H9 (cell line): ENCODE results near the gene DES. TPM values are rescaled to one million over a fixed set of nuclear protein-coding genes. Genes with fewer than 3 reads are reported as not detected.

ENCODE experiments used
- DNase-seq: peaks from one replicate; pipeline ENCODE4 v3.0.0-alpha.2; 2017
- H2AFZ ChIP-seq: one replicate; pipeline ENCODE4 v1.6.1; 2013; ENCODE audit warnings: mild to moderate bottlenecking, low read length, control low read depth, moderate library complexity
- H2AK5ac ChIP-seq: 2 replicates; pipeline ENCODE4 v1.6.1; 2013; ENCODE audit warnings: low read length, control low read depth, mixed read lengths; ENCODE audit not compliant: insufficient read length
- H2BK120ac ChIP-seq: one replicate; pipeline ENCODE4 v1.6.1; 2013; ENCODE audit warnings: low read depth, mild to moderate bottlenecking, low read length, control low read depth, inconsistent platforms; ENCODE audit not compliant: poor library complexity, severe bottlenecking
- H2BK12ac ChIP-seq: 2 replicates; pipeline ENCODE4 v1.6.1; 2013; ENCODE audit warnings: low read length, control low read depth, mixed read lengths, low read depth; ENCODE audit not compliant: insufficient read length
- H2BK15ac ChIP-seq: 2 replicates; pipeline ENCODE4 v1.6.1; 2013; ENCODE audit warnings: low read depth, low read length, control low read depth
- H2BK20ac ChIP-seq: one replicate; pipeline ENCODE4 v1.6.1; 2013; ENCODE audit warnings: low read depth, mild to moderate bottlenecking, low read length, control low read depth, inconsistent platforms; ENCODE audit not compliant: poor library complexity, severe bottlenecking
- H2BK5ac ChIP-seq: 2 replicates; pipeline ENCODE4 v1.6.1; 2013; ENCODE audit warnings: low read length, control low read depth, mixed read lengths; ENCODE audit not compliant: insufficient read length
- H3K14ac ChIP-seq: 2 replicates; pipeline ENCODE4 v1.6.1; 2013; ENCODE audit warnings: low read length, control low read depth; ENCODE audit not compliant: insufficient read depth
- H3K18ac ChIP-seq: 2 replicates; pipeline ENCODE4 v1.6.1; 2013; ENCODE audit warnings: low read depth, mild to moderate bottlenecking, mixed read lengths, low read length, control low read depth; ENCODE audit not compliant: insufficient read length
- H3K23ac ChIP-seq: 2 replicates; pipeline ENCODE4 v1.6.1; 2013; ENCODE audit warnings: low read length, control low read depth, mixed read lengths, low read depth; ENCODE audit not compliant: insufficient read length
- H3K23me2 ChIP-seq: 2 replicates; pipeline ENCODE4 v1.6.1; 2013; ENCODE audit warnings: low read depth, mild to moderate bottlenecking, mixed read lengths, low read length, control low read depth; ENCODE audit not compliant: insufficient read length, poor library complexity, severe bottlenecking
- H3K27ac ChIP-seq: 2 replicates; pipeline ENCODE4 v1.5.1; 2013; ENCODE audit warnings: low read length, control low read depth, mixed read lengths, low read depth; ENCODE audit not compliant: insufficient read length
- H3K27me3 ChIP-seq: 2 replicates; pipeline ENCODE4 v1.6.1; 2013; ENCODE audit warnings: low read length, control low read depth, inconsistent platforms; ENCODE audit not compliant: insufficient read depth
- H3K4ac ChIP-seq: 2 replicates; pipeline ENCODE4 v1.6.1; 2013; ENCODE audit warnings: low read depth, mild to moderate bottlenecking, control low read depth, inconsistent platforms, low read length, moderate library complexity
- H3K4me1 ChIP-seq: 2 replicates; pipeline ENCODE4 v1.6.1; 2013; ENCODE audit warnings: low read length, control low read depth, inconsistent platforms; ENCODE audit not compliant: insufficient read depth
- H3K4me2 ChIP-seq: 2 replicates; pipeline ENCODE4 v1.6.1; 2013; ENCODE audit warnings: low read length, control low read depth, mixed read lengths; ENCODE audit not compliant: insufficient read length, insufficient read depth
- H3K56ac ChIP-seq: 2 replicates; pipeline ENCODE4 v1.6.1; 2013; ENCODE audit warnings: low read depth, mild to moderate bottlenecking, mixed read lengths, low read length, control low read depth; ENCODE audit not compliant: insufficient read length
- H3K79me1 ChIP-seq: 2 replicates; pipeline ENCODE4 v1.6.1; 2013; ENCODE audit warnings: low read depth, mild to moderate bottlenecking, moderate library complexity, low read length, control low read depth, inconsistent platforms; ENCODE audit not compliant: insufficient read depth, poor library complexity, severe bottlenecking
- H3K79me2 ChIP-seq: 2 replicates; pipeline ENCODE4 v1.6.1; 2013; ENCODE audit warnings: low read length, control low read depth, inconsistent platforms; ENCODE audit not compliant: insufficient read depth
- H3K9ac ChIP-seq: 2 replicates; pipeline ENCODE4 v1.6.1; 2013; ENCODE audit warnings: low read length, control low read depth, mixed read lengths; ENCODE audit not compliant: insufficient read length; ENCODE audit errors: extremely low read depth
- H3K9me3 ChIP-seq: one replicate; pipeline ENCODE4 v1.6.1; 2013; ENCODE audit warnings: low read depth, low read length, inconsistent platforms; ENCODE audit not compliant: control insufficient read depth
- H3T11ph ChIP-seq: one replicate; pipeline ENCODE4 v1.6.1; 2013; ENCODE audit warnings: mild to moderate bottlenecking, low read length, control low read depth, inconsistent platforms
- H4K20me1 ChIP-seq: one replicate; pipeline ENCODE4 v1.6.1; 2013; ENCODE audit not compliant: control insufficient read depth, insufficient read length, insufficient read depth
- H4K5ac ChIP-seq: 2 replicates; pipeline ENCODE4 v1.6.1; 2013; ENCODE audit warnings: low read depth, mild to moderate bottlenecking, mixed read lengths, low read length, control low read depth; ENCODE audit not compliant: insufficient read length
- H4K8ac ChIP-seq: replicated peaks from 2 replicates; pipeline ENCODE4 v1.6.1; 2013; ENCODE audit warnings: low read length, control low read depth, mixed read lengths, low read depth; ENCODE audit not compliant: insufficient read length
- H4K91ac ChIP-seq: 2 replicates; pipeline ENCODE4 v1.6.1; 2013; ENCODE audit warnings: low read depth, mild to moderate bottlenecking, moderate library complexity, mixed read lengths, low read length, control low read depth; ENCODE audit not compliant: insufficient read length
- H3K27ac Mint-ChIP-seq, 3 experiments: 2 replicates in 2 of 3; 3 replicates in 1 of 3; pipeline ENCODE4 v1.8.0; 2020 to 2021; ENCODE audit warnings: mixed read lengths in 3 of 3, mild to moderate bottlenecking in 1 of 3, moderate library complexity in 1 of 3
- H3K27me3 Mint-ChIP-seq: 2 replicates; pipeline ENCODE4 v1.8.0; 2021; ENCODE audit warnings: low read depth, mild to moderate bottlenecking, moderate library complexity, mixed read lengths
- H3K36me3 Mint-ChIP-seq, 3 experiments: 2 replicates in 2 of 3; 3 replicates in 1 of 3; pipeline ENCODE4 v1.8.0; 2020 to 2021; ENCODE audit warnings: low read depth in 3 of 3, mixed read lengths in 3 of 3; ENCODE audit not compliant: insufficient read depth in 1 of 3
- H3K4me1 Mint-ChIP-seq, 2 experiments: 2 replicates each; pipeline ENCODE4 v1.8.0; 2020; ENCODE audit warnings: mixed read lengths in 2 of 2
- H3K4me3 Mint-ChIP-seq, 2 experiments: 2 replicates in 1 of 2; 3 replicates in 1 of 2; pipeline ENCODE4 v1.8.0; 2020 to 2021; ENCODE audit warnings: mild to moderate bottlenecking in 2 of 2, mixed read lengths in 2 of 2, moderate library complexity in 1 of 2
- H3K9me3 Mint-ChIP-seq, 2 experiments: 2 replicates in 1 of 2; 3 replicates in 1 of 2; pipeline ENCODE4 v1.8.0; 2020; ENCODE audit warnings: mild to moderate bottlenecking in 2 of 2, mixed read lengths in 2 of 2, moderate library complexity in 1 of 2
- CTCF ChIP-seq: fragments of 200-600 bp; sonication (generic); conservative IDR thresholded peaks from 3 replicates; pipeline ENCODE4 v1.8.0; 2021; ENCODE audit warnings: antibody characterized with exemption, mild to moderate bottlenecking
- WGBS: extraction: QIAGEN DNeasy Blood & Tissue Kit; methylation state at CpG from one replicate; pipeline ENCODE4 v1.1.7; 2013; ENCODE audit warnings: missing lambda C conversion rate, low lambda C conversion rate, mixed read lengths; ENCODE audit not compliant: insufficient read length; ENCODE audit errors: extremely low coverage; 5-methylcytosine and 5-hydroxymethylcytosine counted together
- total RNA-seq: library from RNA; stranded (reverse); gene quantifications from 2 replicates; pipeline ENCODE4 v1.2.1, GENCODE V29; 2021

Gene DES
- total RNA-seq, 1 experiment from 2014 or later: 4.6 TPM

GRCh38 chr2:219426068-219426443 is 7.9 kb downstream of the DES start:
- DNase-seq: peak; percentile 26
- no peaks in the 10 kb centered on the region for H4K20me1 ChIP-seq
- no peak overlapping the region for H3K4ac ChIP-seq
- H3K4me2 ChIP-seq: no peak overlapping the region
- no peak overlapping the region for H2BK20ac ChIP-seq
- Mint-ChIP-seq H3K4me3 (no peak overlapping the region), H3K4me1 (peaks cover 2 to 8% of the 10 kb centered on the region in 2 experiments; a peak in 3 of 4 replicates), H3K27ac (peak overlapping the region in 1 of 3 experiments; percentile 91; a peak in 2 of 7 replicates), H3K27me3 (peaks cover 21% of the 10 kb centered on the region), H3K36me3 (no peaks in the 10 kb centered on the region; a peak in 1 of 7 replicates), H3K9me3 (no peaks in the 10 kb centered on the region; a peak in 1 of 5 replicates)
- H2BK15ac ChIP-seq: no peak overlapping the region
- H3K27ac ChIP-seq: no peak overlapping the region
- H4K5ac ChIP-seq: no peak overlapping the region
- no peaks in the 10 kb centered on the region for H3K4me1 ChIP-seq
- TF ChIP-seq CTCF: no peak
- no peak overlapping the region for H3K18ac ChIP-seq
- H3T11ph ChIP-seq: no peak overlapping the region
- H3K23ac ChIP-seq: no peak overlapping the region
- no peaks in the 10 kb centered on the region for H3K79me2 ChIP-seq
- no CpG with 5 or more reads among the region's 7 CpGs for WGBS
- H3K56ac ChIP-seq: no peak overlapping the region
- H2BK120ac ChIP-seq: no peak overlapping the region
- no peaks in the 10 kb centered on the region for H3K27me3 ChIP-seq
- no peak overlapping the region for H4K8ac ChIP-seq
- no peak overlapping the region for H2BK5ac ChIP-seq
- H2BK12ac ChIP-seq: no peak overlapping the region
- no peak overlapping the region for H3K9ac ChIP-seq
- no peak overlapping the region for H4K91ac ChIP-seq
- no peak overlapping the region for H2AFZ ChIP-seq
- H3K9me3 ChIP-seq: no peaks in the 10 kb centered on the region
- no peak overlapping the region for H2AK5ac ChIP-seq
- H3K23me2 ChIP-seq: no peaks in the 10 kb centered on the region
- no peak overlapping the region; the same call in 1 of the 2 replicates for H3K14ac ChIP-seq
- no peaks in the 10 kb centered on the region for H3K79me1 ChIP-seq
